ENCODE measurements around the gene DLX5.

The DLX5 gene

GRCh38 chr7:96989859-96990317 lies 34.7 kb downstream of the DLX5 start:
- no peak for FAIRE-seq

GRCh38 chr7:96989241-96989858 lies 35.3 kb downstream of the DLX5 start:
- FAIRE-seq: no peak

DNA sequence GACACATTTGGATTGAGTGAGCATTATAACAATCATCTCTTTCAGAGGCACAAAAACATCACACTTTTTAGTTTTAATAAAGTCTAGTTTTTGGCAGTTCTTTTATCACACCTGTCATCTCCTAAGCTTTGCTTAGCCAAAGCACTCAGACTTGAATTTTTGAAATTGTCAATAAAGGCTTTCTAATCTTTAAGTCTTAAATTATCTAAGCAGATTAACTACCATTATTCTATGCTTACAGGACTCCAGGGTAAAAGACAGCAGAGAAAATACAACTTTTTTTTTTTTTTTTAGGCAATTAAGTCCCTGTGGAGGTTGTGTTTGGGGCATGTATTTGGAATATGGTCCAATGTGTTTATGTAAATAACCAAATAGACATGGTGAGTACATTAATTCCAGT lies 36.9 kb downstream of the DLX5 start:
- FAIRE-seq: no peak

DNA sequence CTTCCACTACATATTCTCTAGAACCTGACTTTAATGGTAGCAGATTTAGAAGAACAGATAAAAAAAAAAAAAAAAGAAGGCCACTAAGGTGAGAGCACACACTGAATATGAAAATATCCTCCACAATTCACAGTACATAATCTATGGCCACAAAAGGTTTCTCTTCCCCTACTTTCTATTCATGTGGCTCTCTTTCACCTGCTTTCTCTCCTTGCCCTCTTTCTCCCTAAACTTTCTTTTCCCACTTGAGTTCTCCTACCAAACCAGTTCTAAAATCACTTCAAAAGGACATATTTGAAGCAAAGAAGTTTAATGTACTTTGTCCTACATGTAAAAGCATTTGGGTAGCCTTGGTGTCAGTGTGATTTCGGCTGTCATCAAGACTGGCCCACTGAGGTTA lies 37.7 kb downstream of the DLX5 start:
- FAIRE-seq: no peak

DNA sequence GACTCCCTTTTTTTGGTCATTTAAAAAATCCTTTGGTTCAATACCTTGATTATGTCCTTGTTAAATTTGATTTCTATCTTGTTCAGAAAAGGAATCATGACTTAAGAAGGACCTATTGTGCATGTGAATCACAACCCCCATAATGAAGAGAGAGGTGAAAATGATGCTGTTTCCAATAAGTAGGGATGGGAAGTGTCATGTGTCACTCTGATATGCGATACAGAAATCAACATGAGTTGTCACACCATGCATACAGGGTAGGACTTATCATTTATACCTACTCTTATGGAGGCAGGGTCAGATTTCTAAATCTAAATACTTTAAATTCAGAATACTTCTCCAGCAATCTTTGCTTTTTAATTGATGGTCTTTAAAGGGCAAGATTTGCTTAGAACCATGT lies 38.6 kb downstream of the DLX5 start:
- no peak for FAIRE-seq

DNA sequence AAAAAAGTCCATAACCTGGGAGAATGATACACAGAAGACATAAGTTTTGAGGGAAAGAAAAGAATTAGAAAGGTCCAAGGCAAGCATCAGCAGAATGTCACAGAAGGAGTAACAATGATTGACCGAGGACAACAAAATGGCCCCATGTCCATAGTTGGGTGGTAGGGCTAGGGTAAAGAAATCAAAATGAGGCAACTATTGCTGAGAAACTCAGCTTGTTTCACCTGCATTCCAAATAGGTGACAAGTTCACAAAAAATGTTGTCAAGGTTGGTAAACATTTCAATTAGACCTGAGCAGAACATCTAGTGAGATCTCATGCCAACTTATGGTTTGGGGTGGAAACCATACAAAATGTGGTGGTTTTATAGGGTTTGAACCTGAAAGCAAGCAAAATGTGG lies 42.0 kb downstream of the DLX5 start:
- no peak for FAIRE-seq

- FAIRE-seq: no peak
These were observed 44.9 kb downstream of the DLX5 start for GRCh38 chr7:96979551-96980276.

DNA sequence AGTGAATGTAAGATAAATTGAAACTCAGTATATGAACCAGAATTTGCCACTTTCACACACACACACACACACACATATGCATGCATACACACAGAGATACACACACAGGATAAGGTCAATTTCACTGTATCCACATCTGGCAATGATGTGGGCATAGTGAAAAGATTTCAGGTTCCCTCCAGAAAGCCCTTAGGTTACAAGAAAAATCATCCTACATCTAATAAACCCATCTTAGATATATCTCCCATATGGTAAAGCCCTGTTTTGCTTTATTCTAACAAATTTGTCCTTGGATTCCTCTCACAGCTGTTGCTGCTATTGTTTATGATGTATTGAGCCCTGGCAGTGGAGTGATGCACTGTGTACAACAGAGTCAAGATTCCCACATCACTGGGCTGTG lies 47.2 kb downstream of the DLX5 start:
- FAIRE-seq: no peak

DNA sequence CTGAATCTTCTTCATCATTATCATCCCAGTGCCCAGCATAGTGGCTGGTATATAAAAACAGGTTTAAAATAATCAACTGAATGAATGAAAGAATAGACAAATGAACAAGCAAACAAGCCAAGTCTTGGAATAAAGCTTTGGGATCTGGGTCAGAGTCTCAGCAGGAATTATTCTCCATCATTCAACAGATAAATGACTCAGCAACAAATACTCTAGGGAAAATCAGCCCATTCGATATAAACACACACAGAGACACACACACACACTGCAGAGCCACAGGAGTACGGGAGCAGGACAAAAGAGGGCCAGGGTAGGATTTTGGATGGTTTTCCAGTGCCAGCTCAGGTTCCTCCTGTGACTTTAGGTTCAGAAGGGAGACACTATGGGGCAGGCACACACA lies 48.5 kb downstream of the DLX5 start:
- FAIRE-seq: no peak

GRCh38 chr7:96973986-96974385 lies 50.6 kb downstream of the DLX5 start:
- no peak for FAIRE-seq

- FAIRE-seq: no peak
These were observed 53.9 kb downstream of the DLX5 start for GRCh38 chr7:96970739-96971138.

Data from G401.6 (cell line).